HEK293 (cell line): ENCODE measurements around the gene POLR3A.

Experiments used
- CTCF ChIA-PET: fragments of 350-600 bp; formaldehyde crosslinking; extraction: SDS; loops from one replicate; lab custom pipeline; 2021; ENCODE audit warnings: antibody characterized with exemption; lab: Yijun Ruan, JAX
- POLR2A ChIA-PET: fragments of 300-600 bp; formaldehyde crosslinking; extraction: SDS; loops from one replicate; lab custom pipeline; 2020; ENCODE audit warnings: antibody characterized with exemption, inconsistent platforms; lab: Yijun Ruan, JAX
- H3K27ac ChIP-seq: fragments of 200-500 bp; sonication (Bioruptor generic); 2 replicates; pipeline ENCODE4 v1.5.1; 2014; ENCODE audit warnings: low read depth, low read length, control low read depth, inconsistent platforms; ENCODE audit errors: extremely low read depth
- H3K36me3 ChIP-seq, 2 experiments: fragments of 200-500 bp in 1 of 2; sonication (Bioruptor generic) in 1 of 2; 1 replicate in 1 of 2; 2 replicates in 1 of 2; pipeline ENCODE4 v1.5.1; 2014 to 2017; ENCODE audit warnings: inconsistent platforms in 2 of 2, low read length in 2 of 2; ENCODE audit not compliant: control insufficient read depth in 2 of 2, insufficient read depth in 1 of 2
- H3K4me1 ChIP-seq: fragments of 200-500 bp; sonication (Bioruptor generic); 2 replicates; pipeline ENCODE4 v1.5.1; 2014; ENCODE audit warnings: mild to moderate bottlenecking, low read length, inconsistent platforms; ENCODE audit not compliant: control insufficient read depth, insufficient read depth
- H3K4me3 ChIP-seq: 2 replicates; pipeline ENCODE4 v1.5.1; 2011; ENCODE audit warnings: low read depth, mild to moderate bottlenecking, control low read depth, low read length, moderate library complexity
- H3K9me3 ChIP-seq: fragments of 200-500 bp; sonication (Bioruptor generic); 2 replicates; pipeline ENCODE4 v1.5.1; 2014; ENCODE audit warnings: low read depth, low read length, inconsistent platforms; ENCODE audit not compliant: control insufficient read depth, insufficient read depth
- AEBP2 ChIP-seq: fragments of 450-650 bp; formaldehyde crosslinking; IDR thresholded peaks from 2 replicates; pipeline ENCODE4 v1.5.1; 2016; ENCODE audit warnings: missing biosample characterization, missing genetic modification characterization, borderline replicate concordance
- EGR2 ChIP-seq: fragments of 450-650 bp; formaldehyde crosslinking; IDR thresholded peaks from 2 replicates; pipeline ENCODE4 v1.5.1; 2016; ENCODE audit warnings: low read depth, missing biosample characterization, missing genetic modification characterization
- KLF9 ChIP-seq: fragments of 450-650 bp; formaldehyde crosslinking; IDR thresholded peaks from 2 replicates; pipeline ENCODE4 v1.5.1; 2016; ENCODE audit warnings: missing biosample characterization, missing genetic modification characterization, low read depth
- PRDM10 ChIP-seq: fragments of 450-650 bp; formaldehyde crosslinking; IDR thresholded peaks from 2 replicates; pipeline ENCODE4 v1.5.1; 2016; ENCODE audit warnings: missing biosample characterization, missing genetic modification characterization
- SP7 ChIP-seq: fragments of 450-650 bp; formaldehyde crosslinking; IDR thresholded peaks from 2 replicates; pipeline ENCODE4 v1.5.1; 2016; ENCODE audit warnings: missing biosample characterization, missing genetic modification characterization
- TCF7L2 ChIP-seq: IDR thresholded peaks from 2 replicates; pipeline ENCODE4 v1.6.1; 2011; ENCODE audit warnings: low read depth, mild to moderate bottlenecking, inconsistent platforms, low read length, moderate library complexity, borderline replicate concordance
- ZBTB17 ChIP-seq: fragments of 450-650 bp; formaldehyde crosslinking; IDR thresholded peaks from 2 replicates; pipeline ENCODE4 v1.5.1; 2016; ENCODE audit warnings: missing biosample characterization, missing genetic modification characterization
- ZBTB21 ChIP-seq: fragments of 450-650 bp; formaldehyde crosslinking; IDR thresholded peaks from 2 replicates; pipeline ENCODE4 v1.5.1; 2017; ENCODE audit warnings: missing biosample characterization, missing genetic modification characterization
- ZFP3 ChIP-seq: fragments of 450-650 bp; formaldehyde crosslinking; IDR thresholded peaks from 2 replicates; pipeline ENCODE4 v1.5.1; 2016; ENCODE audit warnings: low read depth, missing biosample characterization, missing genetic modification characterization
- ZNF112 ChIP-seq: fragments of 450-650 bp; formaldehyde crosslinking; IDR thresholded peaks from 2 replicates; pipeline ENCODE4 v1.5.0; 2017; ENCODE audit warnings: missing biosample characterization, missing genetic modification characterization
- ZNF146 ChIP-seq: fragments of 450-650 bp; formaldehyde crosslinking; IDR thresholded peaks from 2 replicates; pipeline ENCODE4 v1.5.1; 2016; ENCODE audit warnings: missing biosample characterization, missing genetic modification characterization
- ZNF157 ChIP-seq: fragments of 450-650 bp; formaldehyde crosslinking; IDR thresholded peaks from 2 replicates; pipeline ENCODE4 v1.5.1; 2016; ENCODE audit warnings: missing biosample characterization, missing genetic modification characterization
- ZNF211 ChIP-seq: fragments of 450-650 bp; formaldehyde crosslinking; IDR thresholded peaks from 2 replicates; pipeline ENCODE4 v1.5.1; 2016; ENCODE audit warnings: low read depth, missing biosample characterization, missing genetic modification characterization
- ZNF362 ChIP-seq: fragments of 450-650 bp; formaldehyde crosslinking; IDR thresholded peaks from 2 replicates; pipeline ENCODE4 v1.5.1; 2016; ENCODE audit warnings: missing biosample characterization, missing genetic modification characterization
- ZNF37A ChIP-seq: fragments of 450-650 bp; IDR thresholded peaks from 2 replicates; pipeline ENCODE4 v1.5.1; 2018; ENCODE audit warnings: missing biosample characterization, missing genetic modification characterization
- ZNF391 ChIP-seq: fragments of 450-650 bp; formaldehyde crosslinking; IDR thresholded peaks from 2 replicates; pipeline ENCODE4 v1.5.1; 2016; ENCODE audit warnings: low read depth, missing biosample characterization, missing genetic modification characterization, borderline replicate concordance
- ZNF48 ChIP-seq: fragments of 450-650 bp; formaldehyde crosslinking; IDR thresholded peaks from 2 replicates; pipeline ENCODE4 v1.5.1; 2016; ENCODE audit warnings: missing biosample characterization, missing genetic modification characterization
- ZNF549 ChIP-seq: fragments of 450-650 bp; IDR thresholded peaks from 2 replicates; pipeline ENCODE4 v1.5.1; 2018; ENCODE audit warnings: missing biosample characterization, missing genetic modification characterization, mild to moderate bottlenecking, inconsistent platforms, moderate library complexity
- ZNF596 ChIP-seq: fragments of 450-650 bp; IDR thresholded peaks from 2 replicates; pipeline ENCODE4 v1.5.0; 2018; ENCODE audit warnings: missing biosample characterization, mild to moderate bottlenecking, missing genetic modification characterization, moderate library complexity
- ZNF600 ChIP-seq: fragments of 450-650 bp; formaldehyde crosslinking; IDR thresholded peaks from 2 replicates; pipeline ENCODE4 v1.5.1; 2016; ENCODE audit warnings: missing biosample characterization, missing genetic modification characterization
- ZNF629 ChIP-seq: fragments of 450-650 bp; formaldehyde crosslinking; IDR thresholded peaks from 2 replicates; pipeline ENCODE4 v1.5.1; 2017; ENCODE audit warnings: missing biosample characterization, missing genetic modification characterization
- ZNF645 ChIP-seq: fragments of 450-650 bp; formaldehyde crosslinking; IDR thresholded peaks from 2 replicates; pipeline ENCODE4; 2016; ENCODE audit warnings: missing biosample characterization, missing genetic modification characterization
- ZNF658 ChIP-seq: fragments of 450-650 bp; formaldehyde crosslinking; IDR thresholded peaks from 2 replicates; pipeline ENCODE4; 2016; ENCODE audit warnings: missing biosample characterization, missing genetic modification characterization
- ZNF747 ChIP-seq: fragments of 450-650 bp; formaldehyde crosslinking; IDR thresholded peaks from 2 replicates; pipeline ENCODE4 v1.5.1; 2016; ENCODE audit warnings: missing biosample characterization, missing genetic modification characterization
- ZXDB ChIP-seq: fragments of 450-650 bp; formaldehyde crosslinking; IDR thresholded peaks from 2 replicates; pipeline ENCODE4 v1.5.1; 2016; ENCODE audit warnings: missing biosample characterization, missing genetic modification characterization
- TF ChIP-seq, protein P1 (sequence below): fragments of 450-650 bp; formaldehyde crosslinking; IDR thresholded peaks from 2 replicates; pipeline ENCODE4 v1.5.1; 2016; ENCODE audit warnings: missing biosample characterization, missing genetic modification characterization, low read depth

The POLR3A gene

DNA sequence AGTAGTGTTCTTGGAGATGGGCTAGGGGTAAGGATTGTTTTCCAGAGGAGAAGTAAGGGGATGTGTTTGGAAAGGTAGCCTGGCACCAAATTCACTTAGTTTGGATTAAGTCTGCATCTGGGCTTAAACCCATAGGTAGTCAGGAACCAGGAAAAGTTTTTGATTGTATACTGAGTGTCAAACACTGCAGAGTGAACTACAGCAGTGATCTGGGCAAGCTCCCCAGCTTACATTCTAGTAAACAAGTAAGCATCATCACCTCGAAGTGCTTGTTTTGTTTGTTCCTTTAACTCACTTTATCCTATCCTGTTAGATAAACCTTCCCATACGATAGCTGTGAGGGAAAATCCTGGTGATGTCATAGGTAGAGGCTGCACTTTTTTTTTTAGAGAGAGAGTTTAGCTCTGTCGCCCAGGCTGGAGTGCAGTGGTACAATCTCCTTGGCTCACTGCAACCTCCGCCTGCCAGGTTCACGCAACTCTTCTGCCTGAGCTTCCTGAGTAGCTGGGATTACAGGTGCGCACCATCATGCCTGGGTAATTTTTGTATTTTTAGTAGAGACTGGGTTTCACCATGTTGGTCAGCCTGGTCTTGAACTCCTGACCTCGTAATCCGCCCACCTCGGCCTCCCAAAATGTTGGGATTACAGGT is 6.7 kb upstream of the POLR3A start:
- Histone ChIP-seq H3K27ac (peak overlapping the region; percentile 1; the same call in 1 of the 2 replicates), H3K36me3 (peaks cover 32 to 70% of the 10 kb centered on the region in 2 experiments), H3K9me3 (no peaks in the 10 kb centered on the region), H3K4me1 (peaks cover 10% of the 10 kb centered on the region; the same call in 1 of the 2 replicates), H3K4me3 (no peak overlapping the region)
- ChIA-PET POLR2A (no interaction called here), CTCF (interaction anchor here (0.8 to 1.4 kb wide), 4 partner anchors 11 to 1160 kb away, joined by 4 to 7 read pairs (median 4); no protein-coding TSS in a partner anchor)
- TF ChIP-seq ZBTB17 (tag by site-specific recombination), result 0 out of 2 replicates have a peak, but pooled peaks have one; percentile 12
- no peak for TF ChIP-seq ZNF747 (tag by site-specific recombination)
- peak; percentile 65 for TF ChIP-seq ZBTB21 (tag by site-specific recombination)
- peak; percentile 72; the same call in 1 of the 2 replicates for TF ChIP-seq ZNF362 (tag by site-specific recombination)
- TF ChIP-seq ZNF596 (tag by site-specific recombination), result no peak
- TF ChIP-seq EGR2 (tag by site-specific recombination), result 0 out of 2 replicates have a peak, but pooled peaks have one; percentile 12
- TF ChIP-seq ZNF112 (tag by site-specific recombination), result no peak
- 0 out of 2 replicates have a peak, but pooled peaks have one; percentile 11 for TF ChIP-seq SP7 (tag by site-specific recombination)
- TF ChIP-seq ZNF48 (tag by site-specific recombination), result no peak
- TF ChIP-seq ZNF600 (tag by site-specific recombination), result no peak
- TF ChIP-seq, protein P1, sequence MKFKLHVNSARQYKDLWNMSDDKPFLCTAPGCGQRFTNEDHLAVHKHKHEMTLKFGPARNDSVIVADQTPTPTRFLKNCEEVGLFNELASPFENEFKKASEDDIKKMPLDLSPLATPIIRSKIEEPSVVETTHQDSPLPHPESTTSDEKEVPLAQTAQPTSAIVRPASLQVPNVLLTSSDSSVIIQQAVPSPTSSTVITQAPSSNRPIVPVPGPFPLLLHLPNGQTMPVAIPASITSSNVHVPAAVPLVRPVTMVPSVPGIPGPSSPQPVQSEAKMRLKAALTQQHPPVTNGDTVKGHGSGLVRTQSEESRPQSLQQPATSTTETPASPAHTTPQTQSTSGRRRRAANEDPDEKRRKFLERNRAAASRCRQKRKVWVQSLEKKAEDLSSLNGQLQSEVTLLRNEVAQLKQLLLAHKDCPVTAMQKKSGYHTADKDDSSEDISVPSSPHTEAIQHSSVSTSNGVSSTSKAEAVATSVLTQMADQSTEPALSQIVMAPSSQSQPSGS (tag by site-specific recombination), result peak; percentile 89
- TF ChIP-seq ZNF146 (tag by site-specific recombination), result no peak
- TF ChIP-seq ZNF629 (tag by site-specific recombination), result peak; percentile 80
- peak; percentile 72 for TF ChIP-seq PRDM10 (tag by site-specific recombination)

GRCh38 chr10:78035437-78035836 is 6.1 kb upstream of the POLR3A start:
- Histone ChIP-seq H3K27ac (no peak overlapping the region), H3K9me3 (no peaks in the 10 kb centered on the region), H3K36me3 (peaks cover 26 to 64% of the 10 kb centered on the region in 2 experiments), H3K4me1 (peaks cover 10% of the 10 kb centered on the region; the same call in 1 of the 2 replicates), H3K4me3 (no peak overlapping the region; the same call in 1 of the 2 replicates)
- POLR2A ChIA-PET, result no interaction called here
- no peak for TF ChIP-seq ZNF391 (tag by site-specific recombination)
- TF ChIP-seq KLF9 (tag by site-specific recombination), result no peak
- no peak for TF ChIP-seq ZNF549 (tag by site-specific recombination)
- no peak for TF ChIP-seq ZNF211 (tag by site-specific recombination)
- no peak for TF ChIP-seq ZNF157 (tag by site-specific recombination)
- TF ChIP-seq ZXDB (tag by site-specific recombination), result no peak
- no peak for TF ChIP-seq ZNF146 (tag by site-specific recombination)
- no peak for TF ChIP-seq ZNF37A (tag by site-specific recombination)
- TF ChIP-seq TCF7L2, result no peak
- TF ChIP-seq AEBP2 (tag by site-specific recombination), result no peak
- no peak for TF ChIP-seq ZFP3
- TF ChIP-seq ZNF596 (tag by site-specific recombination), result no peak
- no peak for TF ChIP-seq ZNF658 (tag by site-specific recombination)
- TF ChIP-seq ZNF645 (tag by site-specific recombination), result no peak
- CTCF ChIA-PET, result interaction anchor here (0.8 to 1.0 kb wide), 2 partner anchors 12 to 1161 kb away, joined by 4 to 5 read pairs; no protein-coding TSS in a partner anchor
